AG10803 (cell line): Measurements from ENCODE around the gene CST3.
A peak's percentile ranks its signal among the peaks of the same experiment; 100 is the strongest.

Source experiments
- DNase-seq: peaks from one replicate; pipeline ENCODE4 v3.0.0; 2010; ENCODE audit warnings: low read depth
- H3K4me3 ChIP-seq: 2 replicates; pipeline ENCODE4 v1.5.1; 2011; ENCODE audit warnings: mild to moderate bottlenecking, low read length, control low read depth
- TF ChIP-seq, protein P1 (sequence below): conservative IDR thresholded peaks from 2 replicates; pipeline ENCODE4 v1.5.1; 2011; ENCODE audit warnings: mild to moderate bottlenecking, low read length, control low read depth, inconsistent platforms

The CST3 gene

DNA sequence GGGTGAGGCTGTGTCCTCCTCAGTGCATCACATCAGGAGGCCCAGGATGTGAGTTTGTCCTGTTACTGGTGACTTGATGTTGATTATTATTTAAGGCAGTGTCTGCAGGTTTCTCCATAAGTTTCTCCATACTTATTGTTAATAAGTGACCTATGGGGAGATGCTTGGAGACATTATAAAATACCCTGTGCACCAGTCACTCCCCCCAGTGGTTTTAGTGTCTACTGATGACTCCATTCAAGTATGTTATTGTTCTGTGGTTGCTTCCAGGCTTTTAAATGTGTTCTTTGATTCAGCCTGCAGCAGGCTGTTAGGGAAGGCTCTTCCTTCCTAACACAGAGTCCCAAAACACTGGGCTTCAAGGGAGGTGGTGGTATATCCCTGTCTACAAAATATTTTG lies 14.6 kb upstream of the CST3 start:
- no peak overlapping the region for H3K4me3 ChIP-seq
- TF ChIP-seq, protein P1, sequence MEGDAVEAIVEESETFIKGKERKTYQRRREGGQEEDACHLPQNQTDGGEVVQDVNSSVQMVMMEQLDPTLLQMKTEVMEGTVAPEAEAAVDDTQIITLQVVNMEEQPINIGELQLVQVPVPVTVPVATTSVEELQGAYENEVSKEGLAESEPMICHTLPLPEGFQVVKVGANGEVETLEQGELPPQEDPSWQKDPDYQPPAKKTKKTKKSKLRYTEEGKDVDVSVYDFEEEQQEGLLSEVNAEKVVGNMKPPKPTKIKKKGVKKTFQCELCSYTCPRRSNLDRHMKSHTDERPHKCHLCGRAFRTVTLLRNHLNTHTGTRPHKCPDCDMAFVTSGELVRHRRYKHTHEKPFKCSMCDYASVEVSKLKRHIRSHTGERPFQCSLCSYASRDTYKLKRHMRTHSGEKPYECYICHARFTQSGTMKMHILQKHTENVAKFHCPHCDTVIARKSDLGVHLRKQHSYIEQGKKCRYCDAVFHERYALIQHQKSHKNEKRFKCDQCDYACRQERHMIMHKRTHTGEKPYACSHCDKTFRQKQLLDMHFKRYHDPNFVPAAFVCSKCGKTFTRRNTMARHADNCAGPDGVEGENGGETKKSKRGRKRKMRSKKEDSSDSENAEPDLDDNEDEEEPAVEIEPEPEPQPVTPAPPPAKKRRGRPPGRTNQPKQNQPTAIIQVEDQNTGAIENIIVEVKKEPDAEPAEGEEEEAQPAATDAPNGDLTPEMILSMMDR, result no peak
- peak; percentile 57 for DNase-seq

DNA sequence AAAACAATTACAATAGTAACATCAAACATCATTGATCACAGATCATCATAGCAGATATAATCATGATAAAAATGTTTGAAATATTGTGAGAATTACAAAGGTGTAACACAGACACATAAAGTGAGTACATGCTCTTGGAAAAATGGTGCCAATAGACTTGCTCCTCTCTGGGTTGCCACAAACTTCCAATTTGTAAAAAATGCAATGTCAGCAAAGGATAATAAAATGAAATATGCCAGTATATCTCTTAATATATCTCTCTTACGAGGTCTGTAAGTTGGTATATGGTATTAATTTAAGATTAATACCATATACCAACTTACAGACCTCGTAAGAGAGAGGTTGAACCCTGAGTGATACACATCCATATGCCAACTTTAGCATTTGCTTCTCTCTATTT lies 13.4 kb upstream of the CST3 start:
- DNase-seq, result no peak
- TF ChIP-seq, protein P1, result no peak

DNA sequence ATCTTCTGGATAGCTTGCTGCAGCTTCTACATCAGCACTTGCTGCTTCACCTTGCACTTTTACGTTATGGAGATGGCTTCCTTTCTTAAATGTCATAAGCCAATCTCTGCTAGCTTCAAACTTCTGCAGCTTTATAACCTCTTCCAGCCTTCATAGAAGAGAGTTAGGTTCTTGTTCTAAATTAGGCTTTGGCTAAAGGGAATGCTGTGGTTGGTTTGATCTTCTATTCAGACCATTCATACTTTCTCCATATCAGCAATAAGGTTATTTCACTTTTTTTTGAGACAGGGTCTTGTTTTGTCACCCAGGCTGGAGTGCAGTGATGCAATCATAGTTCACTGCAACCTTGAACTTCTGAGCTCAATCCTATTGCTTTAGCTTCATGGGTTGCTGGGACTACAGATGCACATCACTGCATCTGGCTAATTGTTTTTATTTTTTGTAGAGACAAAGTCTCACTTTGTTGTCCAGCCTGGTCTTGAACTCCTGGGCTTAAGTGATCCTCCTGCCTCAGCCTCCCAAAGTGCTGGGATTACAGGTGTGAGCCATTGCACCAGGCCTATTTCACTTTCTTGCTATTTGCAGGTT lies 12.2 kb upstream of the CST3 start:
- DNase-seq, result no peak
- no peak overlapping the region for H3K4me3 ChIP-seq
- TF ChIP-seq, protein P1, result no peak

More for the DNA sequence above, 13.4 kb upstream of the CST3 start:
- no peak overlapping the region for H3K4me3 ChIP-seq

DNA sequence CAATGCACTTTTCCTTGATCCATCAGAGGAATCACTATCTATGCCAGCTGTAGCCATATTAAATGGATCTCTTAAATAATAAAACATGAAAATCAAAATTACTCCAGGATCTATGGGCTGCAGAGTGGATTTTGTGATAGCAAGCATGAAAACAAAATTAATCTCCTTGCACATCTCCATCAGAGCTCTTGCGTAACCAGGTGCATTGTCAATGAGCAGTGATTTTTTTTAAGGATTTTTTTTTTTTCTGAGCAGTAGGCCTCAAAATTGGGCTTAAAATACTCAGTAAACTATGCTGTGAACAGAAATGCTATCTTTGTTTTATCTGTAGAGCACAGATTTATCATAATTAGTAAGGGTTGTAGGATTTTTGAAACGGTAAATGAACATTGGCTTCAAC lies 11.5 kb upstream of the CST3 start:
- no peak for DNase-seq
- TF ChIP-seq, protein P1, result no peak
- H3K4me3 ChIP-seq, result no peak overlapping the region

- no peak for DNase-seq
- no peak overlapping the region for H3K4me3 ChIP-seq
- TF ChIP-seq, protein P1, result no peak
These were observed 9.6 kb upstream of the CST3 start for GRCh38 chr20:23647346-23647745.

GRCh38 chr20:23646106-23646873 lies 8.5 kb upstream of the CST3 start:
- no peak for DNase-seq
- TF ChIP-seq, protein P1, result no peak
- H3K4me3 ChIP-seq, result no peak overlapping the region

- TF ChIP-seq, protein P1, result no peak
- no peak for DNase-seq
- no peak overlapping the region for H3K4me3 ChIP-seq
These were observed 7.8 kb upstream of the CST3 start for GRCh38 chr20:23645575-23645974.
